HG03175 (cell line): Measurements from ENCODE around the gene NAALADL2.
"Not testable (repeated sequence)": the region's sequence is repeated elsewhere in the genome, so short reads cannot be mapped to it uniquely, and the experiment has no call there.

Source experiments
- ATAC-seq: cut with Tn5 transposase; IDR thresholded peaks from one replicate; pipeline ENCODE4 v1.9.1; 2021; ENCODE audit warnings: mild to moderate bottlenecking, moderate library complexity; ENCODE audit not compliant: unreplicated experiment

The NAALADL2 gene

DNA sequence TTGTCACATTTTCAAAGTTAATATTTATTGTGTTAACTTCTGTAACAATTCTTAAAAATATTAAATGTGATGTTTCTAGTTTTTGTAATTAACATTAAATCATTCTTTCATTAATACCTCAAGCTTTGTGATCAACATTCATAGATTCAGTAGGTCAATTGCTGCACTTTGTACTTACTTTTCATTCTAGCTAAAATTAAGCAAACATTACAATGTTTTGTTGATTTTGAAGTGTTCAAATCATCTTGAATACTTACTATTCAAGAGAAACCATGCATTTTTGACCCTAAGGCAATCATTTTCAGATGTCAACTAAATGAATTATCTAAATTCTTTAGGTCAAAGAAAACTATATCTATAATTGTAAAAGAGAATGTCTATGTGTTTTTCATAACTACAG is 933.1 kb downstream of the NAALADL2 start:
- no peak for ATAC-seq

- no peak for ATAC-seq
Observed at GRCh38 chr3:175798326-175798725, 939.2 kb downstream of the NAALADL2 start.

DNA sequence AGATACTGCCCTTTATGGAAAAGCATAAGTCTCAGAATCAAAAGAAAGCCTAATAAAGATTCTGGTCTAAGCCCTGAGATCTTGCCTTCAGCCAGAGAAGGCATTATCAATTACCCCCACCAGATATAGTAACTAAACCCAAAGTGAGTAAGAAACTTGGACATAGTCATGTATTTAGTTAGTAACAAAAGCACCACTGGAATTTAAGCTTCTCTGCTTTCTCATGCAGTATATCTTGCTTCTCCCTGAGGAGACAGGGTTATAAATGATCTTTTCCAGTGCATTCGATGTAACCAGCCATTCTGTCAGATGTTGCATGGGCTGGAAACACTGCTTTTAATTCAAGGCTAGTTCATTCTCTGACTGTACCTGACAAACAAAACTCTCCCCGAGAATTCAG is 946.7 kb downstream of the NAALADL2 start:
- no peak for ATAC-seq

DNA sequence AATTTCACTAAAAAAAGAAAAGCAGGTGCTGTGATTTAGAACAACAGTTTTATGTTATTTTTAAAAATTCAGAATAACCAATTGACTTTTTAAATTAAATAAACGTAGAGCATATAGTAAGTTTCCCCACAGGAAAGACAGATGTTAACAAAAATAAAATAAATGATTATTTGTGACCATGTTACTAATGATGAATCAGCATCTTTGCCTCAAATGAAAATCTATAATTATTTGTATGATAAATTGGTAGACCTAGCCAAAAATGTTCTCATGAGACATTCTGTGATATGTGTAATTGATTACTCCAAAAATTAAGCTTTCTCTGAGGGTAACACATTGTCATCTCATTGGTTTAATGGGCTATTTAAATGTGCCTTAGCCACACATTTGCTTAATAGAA is 948.0 kb downstream of the NAALADL2 start:
- no peak for ATAC-seq

DNA sequence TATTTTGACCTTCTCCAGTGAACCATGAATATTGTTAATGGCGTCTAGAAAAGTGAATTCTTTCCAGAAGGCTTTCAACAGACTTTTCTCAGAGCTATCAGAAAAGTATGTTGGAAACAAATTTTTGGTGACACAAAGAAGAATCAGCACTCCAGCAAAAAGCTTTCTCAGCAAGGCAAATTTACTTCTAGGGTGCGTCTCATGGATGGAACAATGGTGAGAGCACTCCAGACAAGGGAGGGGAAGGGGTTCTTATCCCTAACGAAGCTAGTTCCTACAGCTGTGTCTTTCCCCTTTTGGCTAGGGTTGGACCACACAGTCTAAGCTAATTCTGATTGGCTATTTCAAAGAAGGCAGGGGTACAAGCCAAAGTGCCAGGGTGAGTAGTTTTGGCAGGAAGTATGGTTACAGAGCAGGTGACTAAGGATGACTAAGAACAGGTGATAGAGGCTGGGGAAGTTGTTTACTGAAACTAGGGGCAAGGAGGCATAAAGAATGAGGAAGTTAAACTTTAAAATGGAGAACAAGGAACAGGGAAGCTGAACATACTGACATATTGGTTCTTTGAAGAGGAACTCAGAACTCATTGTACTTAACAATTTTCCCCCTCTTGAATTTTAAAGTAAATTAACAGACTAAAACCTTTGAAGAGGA is 959.8 kb downstream of the NAALADL2 start:
- ATAC-seq: no peak

- not testable (repeated sequence) for ATAC-seq
Observed at GRCh38 chr3:175822766-175823491, 963.8 kb downstream of the NAALADL2 start.

GRCh38 chr3:175825016-175825580 is 966.0 kb downstream of the NAALADL2 start:
- not testable (repeated sequence) for ATAC-seq

DNA sequence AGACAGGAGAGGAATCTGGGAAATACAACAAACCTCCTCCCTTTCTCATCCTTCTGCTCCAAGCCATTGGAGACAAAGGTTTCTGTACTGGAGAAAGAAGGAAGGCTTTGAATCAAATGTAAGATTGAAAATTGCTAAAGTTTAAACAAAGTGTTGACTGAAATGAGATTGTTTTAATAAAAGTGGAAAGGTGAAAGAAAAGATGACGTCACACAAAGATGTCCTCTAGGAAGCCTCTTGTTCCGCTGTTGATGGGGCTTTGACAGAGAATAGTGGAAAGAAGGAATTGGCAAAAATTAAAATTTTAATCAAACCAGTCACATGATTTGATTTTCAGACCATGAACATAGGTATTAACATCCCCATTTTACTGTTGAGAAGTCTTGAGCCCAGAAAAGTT is 967.6 kb downstream of the NAALADL2 start:
- no peak for ATAC-seq

- not testable (repeated sequence) for ATAC-seq
Observed at GRCh38 chr3:175829809-175830208, 970.7 kb downstream of the NAALADL2 start.

- not testable (repeated sequence) for ATAC-seq
Observed at GRCh38 chr3:175835763-175836162, 976.6 kb downstream of the NAALADL2 start.

DNA sequence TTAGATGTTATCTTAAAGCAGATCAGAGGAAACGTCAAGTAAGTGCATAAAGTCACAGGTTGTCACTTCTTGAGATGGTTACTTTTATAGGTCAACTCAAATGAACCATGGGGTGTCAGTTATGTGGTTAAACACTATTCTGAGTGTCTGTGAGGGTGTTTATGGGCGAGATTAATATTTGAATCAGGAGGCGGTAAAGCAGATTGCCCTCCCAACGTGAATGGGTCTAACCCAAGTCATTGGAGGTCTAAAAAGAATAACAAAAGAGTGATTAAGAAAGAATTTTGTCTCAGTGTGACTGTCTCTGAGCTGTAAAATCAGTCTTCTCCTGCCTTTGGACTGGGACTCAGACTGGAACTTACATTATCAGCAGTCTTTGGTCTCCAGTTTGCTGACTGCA is 977.5 kb downstream of the NAALADL2 start:
- ATAC-seq: no peak

DNA sequence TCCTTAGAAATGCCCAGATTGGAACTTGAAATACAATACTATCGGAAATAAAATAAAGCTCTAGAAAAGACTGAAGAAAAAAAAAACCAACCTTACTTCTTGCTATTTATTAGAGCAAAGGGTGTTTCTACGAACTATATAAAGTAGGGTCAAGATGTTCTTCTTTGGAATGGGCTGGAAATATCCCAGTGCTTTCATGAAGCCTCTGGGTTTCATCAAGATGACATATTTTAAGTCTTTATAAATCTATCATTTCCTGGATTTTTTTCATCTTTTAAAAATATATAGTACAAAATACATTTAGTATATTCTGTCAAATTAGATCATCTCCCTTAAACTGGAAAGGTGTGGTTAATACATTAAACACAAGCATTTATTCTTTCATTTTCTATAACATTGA is 978.8 kb downstream of the NAALADL2 start:
- no peak for ATAC-seq

DNA sequence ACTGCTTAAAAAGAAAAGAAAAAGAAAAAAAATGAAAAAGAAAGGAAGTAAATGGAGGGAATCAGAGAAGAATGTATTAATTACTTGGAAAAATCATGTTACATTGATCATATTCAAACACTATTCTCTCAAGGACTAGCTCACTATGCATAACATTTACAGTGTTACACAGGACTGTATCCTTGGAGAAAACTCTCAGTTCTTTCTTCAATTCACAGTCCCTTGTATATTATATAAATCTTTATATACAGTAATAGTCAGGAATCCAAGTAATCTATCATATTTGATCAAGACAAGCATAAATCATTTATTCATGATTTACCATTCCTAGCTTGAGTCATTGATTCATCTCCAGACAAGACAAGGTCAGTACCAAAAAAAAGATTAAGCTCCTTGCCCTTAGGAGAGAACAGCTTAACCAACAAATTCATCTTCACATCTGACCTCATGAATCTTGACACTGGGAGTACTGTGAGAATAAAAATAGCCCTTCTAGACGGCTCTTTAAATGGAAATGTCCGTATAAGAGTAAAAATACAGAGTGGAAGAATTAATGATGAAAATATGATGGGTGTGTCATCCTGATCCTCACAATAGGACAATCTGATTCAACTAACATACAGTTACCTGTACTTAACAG is 980.4 kb downstream of the NAALADL2 start:
- no peak for ATAC-seq

DNA sequence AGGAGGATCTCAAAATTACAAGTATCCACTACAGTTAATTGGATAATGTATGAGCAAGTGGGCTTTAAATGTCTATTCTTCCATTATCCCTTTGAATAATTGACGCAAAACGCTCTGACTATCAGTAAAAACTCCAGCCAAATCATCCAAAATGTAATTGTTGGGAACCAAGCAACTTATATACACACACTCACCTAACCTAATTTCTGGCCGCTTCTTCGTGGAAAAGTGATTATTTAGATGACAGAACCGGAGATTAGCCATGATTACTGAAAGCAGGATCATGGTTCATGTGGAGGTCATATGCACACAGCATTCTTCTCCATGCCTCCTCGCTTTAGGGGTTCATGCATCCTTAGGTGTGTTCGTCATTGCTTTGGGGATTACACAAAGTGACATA is 992.4 kb downstream of the NAALADL2 start:
- ATAC-seq: no peak

GRCh38 chr3:175852560-175852959 is 993.4 kb downstream of the NAALADL2 start:
- ATAC-seq: no peak

- ATAC-seq: no peak
Observed at GRCh38 chr3:175857666-175858270, 998.6 kb downstream of the NAALADL2 start.
